Embryonic facial prominence (tissue), 1 donor: ENCODE data around the gene GHR.

ENCODE experiments used
- DNase-seq: peaks from one replicate; pipeline ENCODE4 v3.0.0-alpha.2; 2016; ENCODE audit errors: extremely low spot score

The GHR gene

DNA sequence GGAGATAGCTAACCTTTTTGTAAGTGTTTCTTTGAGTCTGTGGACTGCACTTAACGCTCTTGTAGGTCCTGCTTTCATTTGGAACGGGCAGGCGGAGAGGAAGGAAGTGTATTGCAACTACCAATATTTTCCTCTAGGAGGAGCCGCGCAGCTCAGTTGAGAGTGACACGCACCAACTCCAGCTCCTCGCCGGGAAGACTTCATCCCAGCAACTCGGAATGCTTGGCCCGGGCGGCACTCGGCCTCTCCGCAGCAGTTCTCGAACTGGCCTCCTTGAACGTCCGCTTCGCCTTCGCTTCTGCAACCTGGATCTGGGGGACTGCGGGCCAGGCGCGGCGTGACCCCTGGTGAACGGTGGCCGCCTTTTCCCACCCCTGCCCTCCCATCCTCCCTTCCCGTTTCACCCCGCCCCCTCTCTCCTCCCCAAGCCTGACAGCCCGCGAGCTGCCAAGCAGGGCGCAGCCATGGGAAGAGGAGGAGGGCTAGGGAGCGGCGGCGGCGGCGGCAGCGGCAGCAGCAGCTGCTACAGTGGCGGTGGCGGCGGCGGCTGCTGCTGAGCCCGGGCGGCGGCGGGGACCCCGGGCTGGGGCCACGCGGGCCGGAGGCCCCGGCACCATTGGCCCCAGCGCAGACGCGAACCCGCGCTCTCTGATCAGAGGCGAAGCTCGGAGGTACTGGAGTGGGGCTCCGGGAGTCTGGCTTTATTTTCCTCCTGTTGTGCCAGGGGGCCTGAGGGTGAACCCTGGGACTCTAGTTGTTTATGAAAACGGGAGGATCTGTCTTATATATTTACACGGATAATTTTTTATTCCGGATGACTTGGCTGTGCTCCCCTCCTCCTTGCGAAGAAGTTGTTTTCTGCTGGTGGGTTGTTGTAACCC is at the start of gene GHR:
Gene GHR, plus strand, starts transcription at position 155 of the 881 bp plus-strand sequence. CDS start 142,436 bp downstream, outside the sequence.
- DNase-seq, result peak; percentile 86

DNA sequence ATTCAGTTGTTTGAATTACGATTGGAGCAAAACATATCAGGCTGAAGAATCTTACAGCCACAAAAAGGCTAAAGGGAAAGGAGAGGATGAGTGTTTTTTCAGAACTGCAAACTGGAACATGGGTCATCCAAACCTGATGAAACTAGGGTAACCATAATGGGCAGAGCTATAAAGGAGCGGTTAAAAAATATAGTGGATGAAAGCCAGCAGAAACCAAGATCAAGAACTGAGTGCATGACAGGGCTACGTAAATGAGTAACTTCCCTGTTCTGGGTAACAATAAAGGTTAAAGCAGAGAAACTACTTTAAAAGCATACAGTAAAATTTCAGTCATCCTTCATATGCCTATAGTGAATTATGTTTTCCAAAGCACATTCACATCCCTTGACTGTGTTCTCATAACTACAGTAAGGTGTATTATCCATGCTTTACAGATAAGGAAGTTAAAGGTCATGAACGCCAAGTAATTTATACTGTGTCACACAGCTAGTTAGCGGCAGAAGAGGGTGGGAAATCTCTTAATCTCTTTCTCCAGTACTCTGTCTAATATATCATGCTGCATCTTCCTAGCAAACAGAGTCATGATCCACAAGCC is 48.5 kb upstream of the GHR start:
- no peak for DNase-seq

DNA sequence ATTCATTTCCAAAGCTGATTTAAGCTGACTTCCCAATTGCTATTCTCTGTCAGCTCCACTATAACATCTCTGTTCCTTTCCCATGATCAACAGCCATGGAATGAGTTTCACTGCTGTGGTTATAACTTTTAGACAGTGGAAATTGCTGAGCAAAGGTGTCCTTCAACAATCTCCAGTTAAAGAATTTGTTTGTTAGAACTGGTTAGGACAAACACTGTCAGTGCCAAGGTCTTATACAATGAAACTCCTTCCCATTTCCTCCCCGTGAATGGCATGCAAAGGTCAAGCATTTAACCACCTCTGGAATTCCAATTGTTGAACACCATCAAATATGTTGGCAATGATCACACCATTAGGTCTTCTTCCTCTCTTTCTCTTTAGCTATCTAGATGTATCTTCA is 45.7 kb upstream of the GHR start:
- DNase-seq, result no peak

DNA sequence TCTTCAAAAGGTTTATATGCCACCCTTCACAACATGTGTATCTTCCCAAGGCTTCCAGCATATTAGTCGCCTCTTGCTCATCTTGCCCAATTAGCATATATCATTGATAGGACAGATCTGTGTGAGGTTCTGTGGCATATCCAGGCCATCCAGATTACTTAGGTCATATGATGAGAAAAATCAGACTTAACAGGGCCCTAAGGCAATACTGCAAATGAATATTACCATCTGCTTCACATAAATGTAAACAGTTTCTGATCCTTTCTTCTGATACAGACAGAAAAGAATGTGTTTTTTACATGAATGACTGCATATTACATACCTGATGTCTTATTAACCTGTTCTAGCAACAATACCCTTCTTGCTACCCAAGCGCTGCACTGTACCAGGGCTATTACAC is 41.3 kb upstream of the GHR start:
- DNase-seq, result no peak

DNA sequence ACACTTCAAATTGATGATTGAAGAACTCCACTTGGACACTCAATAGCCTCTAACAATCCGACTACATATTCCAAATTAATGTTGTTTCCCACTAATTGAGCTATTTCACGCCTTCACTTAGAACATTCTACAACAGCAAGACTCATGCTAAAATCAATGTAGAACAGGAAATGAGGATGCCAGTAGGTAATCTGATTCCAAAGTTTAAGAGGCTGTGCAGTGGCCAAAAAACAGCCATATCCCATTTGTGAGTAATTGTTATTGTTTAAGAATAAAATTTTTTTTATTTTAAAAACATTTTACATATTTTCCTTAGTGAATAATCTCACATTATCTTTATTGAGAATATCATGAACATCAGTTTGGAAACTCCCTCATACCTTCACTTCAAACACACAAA is 35.7 kb upstream of the GHR start:
- DNase-seq, result no peak

DNA sequence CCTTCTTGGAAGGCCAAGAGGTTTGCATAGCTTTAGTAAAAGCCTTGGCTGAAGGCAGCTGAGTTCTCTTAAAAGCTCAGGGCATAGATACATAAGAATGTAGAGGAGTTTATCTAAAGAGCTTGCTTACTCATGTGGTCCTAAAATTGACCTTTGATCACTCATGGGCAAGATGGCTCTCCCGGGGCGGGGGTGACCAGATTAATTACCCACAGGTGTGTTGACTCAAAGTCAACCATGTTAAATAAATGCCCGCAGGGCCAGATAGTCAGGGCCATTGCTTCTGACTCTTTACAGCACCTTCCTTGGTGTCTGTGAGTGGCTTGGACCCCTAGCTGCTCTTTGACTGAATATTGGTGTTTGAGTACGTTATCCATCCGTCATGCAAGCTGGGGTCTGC is 33.1 kb upstream of the GHR start:
- no peak for DNase-seq

DNA sequence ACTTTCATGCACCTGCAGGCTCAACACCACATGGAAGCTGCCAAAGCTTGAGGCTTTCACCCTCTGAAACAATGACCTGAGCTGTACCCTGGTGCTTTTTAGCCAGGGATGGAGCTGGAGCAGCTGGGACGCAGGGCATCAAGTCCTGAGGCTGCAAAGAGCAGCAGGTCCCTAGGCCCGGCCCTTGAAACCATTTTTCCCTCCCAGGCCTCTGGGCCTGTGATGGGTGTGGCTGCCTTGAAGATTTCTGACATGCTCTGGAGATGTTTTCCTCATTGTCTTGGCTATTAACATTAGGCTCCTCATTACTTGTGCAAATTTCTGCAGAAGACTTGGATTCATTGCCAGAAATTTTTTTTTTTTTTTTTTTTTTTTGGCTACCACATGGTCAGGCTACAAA is 30.3 kb upstream of the GHR start:
- no peak for DNase-seq

DNA sequence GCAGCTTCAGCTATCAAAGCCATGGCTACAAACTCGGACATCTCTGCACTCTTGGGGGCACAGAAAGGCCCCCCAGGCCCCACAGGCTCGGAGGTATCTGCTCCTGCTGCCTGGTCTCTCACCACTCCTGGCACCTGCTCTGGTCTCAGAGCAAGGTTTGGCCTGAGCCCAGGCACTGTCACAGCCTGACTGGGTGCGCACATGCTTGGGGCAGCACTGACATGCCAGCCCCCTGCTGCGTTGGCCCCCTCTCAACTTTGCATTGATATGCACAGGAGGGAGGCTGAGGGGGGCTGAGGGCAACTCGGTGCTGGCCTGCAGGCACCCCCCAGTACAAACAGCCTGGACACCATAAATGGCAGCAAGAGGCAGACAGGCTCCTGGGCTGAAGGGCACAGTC is 27.1 kb upstream of the GHR start:
- no peak for DNase-seq

DNA sequence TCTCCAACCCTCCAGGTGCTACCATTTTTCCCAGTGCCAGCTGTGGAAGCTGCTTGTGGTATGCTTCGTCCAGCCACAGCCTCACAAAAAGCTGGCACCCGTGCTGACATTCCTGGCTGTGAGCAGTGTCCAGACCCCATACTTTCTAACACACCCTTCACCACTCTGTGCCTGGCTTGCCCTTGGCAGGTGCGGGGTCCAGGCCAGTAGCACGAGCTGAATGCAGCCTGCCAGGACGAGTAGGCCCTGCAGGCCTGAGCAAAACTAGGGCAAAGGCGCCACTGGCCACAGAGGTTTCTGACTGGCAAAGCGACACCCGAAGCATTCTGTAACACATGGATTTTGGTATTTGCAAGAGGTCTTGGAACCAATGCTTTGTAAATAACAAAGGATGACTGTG is 26.0 kb upstream of the GHR start:
- no peak for DNase-seq

DNA sequence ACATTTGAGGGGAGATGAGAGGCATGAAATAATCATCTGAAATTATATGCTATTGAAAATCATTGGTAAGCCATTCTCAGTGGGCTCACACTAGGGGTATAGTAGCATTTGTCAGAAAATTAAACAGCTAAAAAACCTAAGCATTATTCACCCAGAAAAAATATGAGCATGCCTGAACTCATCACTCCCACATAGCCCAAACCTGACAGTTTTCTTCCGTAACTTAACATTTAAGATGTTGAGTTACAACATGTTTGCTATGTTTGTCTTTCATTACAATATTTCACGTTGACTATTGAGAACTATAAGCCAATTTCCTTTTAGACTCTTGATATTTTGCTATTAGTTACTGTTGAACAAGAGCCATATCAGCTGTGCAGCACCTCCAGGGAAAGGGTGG is 23.5 kb upstream of the GHR start:
- DNase-seq, result no peak

DNA sequence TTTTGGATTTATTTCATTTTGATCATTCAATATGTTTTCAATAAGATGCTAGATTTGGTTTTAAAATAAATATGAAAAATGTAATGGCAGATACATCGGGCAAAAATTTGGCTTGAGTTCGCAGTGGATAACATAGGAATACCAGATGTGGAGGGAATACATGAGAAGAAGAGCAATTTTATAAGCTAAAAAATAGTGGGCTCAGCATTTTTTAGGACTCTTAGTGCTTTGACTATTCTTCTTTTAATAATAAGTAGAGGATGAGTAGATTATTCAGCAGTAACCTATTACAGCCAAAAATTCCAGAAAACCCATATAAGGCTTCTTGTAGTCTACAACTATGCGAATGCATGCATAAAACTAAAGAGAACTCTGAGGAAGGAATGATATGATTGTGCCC is 22.8 kb upstream of the GHR start:
- no peak for DNase-seq

DNA sequence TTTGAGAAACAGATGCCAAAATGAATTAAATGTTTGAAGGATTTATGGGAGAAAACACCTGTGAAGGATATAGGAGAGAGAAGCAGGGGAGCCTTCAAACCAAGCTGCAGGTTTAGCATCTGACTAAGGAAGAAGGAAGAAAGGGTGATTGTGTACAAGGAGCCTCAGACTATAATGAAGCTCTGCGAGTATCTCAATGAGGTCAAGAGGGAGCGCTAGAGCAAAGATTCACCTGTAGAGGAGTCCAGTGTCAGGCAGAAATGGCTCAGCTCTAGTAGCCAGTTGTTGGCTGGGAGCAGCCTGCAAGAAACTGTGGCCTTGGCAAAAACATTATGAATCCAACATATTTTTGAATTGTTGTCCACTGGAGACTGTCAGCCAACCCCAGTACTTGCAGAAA is 20.0 kb upstream of the GHR start:
- no peak for DNase-seq

DNA sequence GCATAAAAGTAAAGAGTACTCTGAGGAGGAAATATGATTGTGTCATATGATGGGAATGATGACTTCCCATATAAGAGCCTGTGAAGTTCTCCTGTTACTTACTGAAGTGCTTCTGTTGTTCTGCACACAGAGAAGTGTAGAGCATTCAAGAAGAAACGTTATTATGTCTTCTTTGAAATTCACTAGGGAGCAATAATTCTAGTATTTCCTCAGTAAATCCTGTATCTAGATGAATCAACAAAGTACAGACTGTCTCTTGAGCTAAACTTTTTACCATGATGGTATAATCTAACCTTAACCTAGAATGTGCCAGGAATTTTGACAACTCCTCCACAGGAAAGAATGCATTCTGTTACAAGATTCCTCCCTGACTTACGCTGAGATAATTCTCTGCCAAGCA is 18.9 kb upstream of the GHR start:
- DNase-seq, result no peak

DNA sequence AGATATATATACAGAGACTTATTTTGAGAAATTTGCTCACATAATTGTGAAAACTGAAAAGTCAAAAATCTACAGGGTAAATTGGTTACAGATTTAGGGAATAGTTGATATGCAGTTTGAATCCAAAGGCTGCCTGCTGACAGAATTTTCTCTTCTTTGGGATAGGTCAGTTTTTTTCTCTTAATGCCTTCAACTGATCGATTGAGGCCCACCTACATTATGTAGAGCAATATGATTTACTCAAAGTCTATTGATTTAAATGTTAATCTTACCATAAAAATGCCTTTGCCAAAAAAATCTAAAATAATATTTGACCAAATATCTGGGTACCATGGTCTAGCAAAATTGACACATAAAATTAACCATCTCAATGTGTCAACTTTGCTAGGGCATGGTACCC is 3.9 kb upstream of the GHR start:
- no peak for DNase-seq

DNA sequence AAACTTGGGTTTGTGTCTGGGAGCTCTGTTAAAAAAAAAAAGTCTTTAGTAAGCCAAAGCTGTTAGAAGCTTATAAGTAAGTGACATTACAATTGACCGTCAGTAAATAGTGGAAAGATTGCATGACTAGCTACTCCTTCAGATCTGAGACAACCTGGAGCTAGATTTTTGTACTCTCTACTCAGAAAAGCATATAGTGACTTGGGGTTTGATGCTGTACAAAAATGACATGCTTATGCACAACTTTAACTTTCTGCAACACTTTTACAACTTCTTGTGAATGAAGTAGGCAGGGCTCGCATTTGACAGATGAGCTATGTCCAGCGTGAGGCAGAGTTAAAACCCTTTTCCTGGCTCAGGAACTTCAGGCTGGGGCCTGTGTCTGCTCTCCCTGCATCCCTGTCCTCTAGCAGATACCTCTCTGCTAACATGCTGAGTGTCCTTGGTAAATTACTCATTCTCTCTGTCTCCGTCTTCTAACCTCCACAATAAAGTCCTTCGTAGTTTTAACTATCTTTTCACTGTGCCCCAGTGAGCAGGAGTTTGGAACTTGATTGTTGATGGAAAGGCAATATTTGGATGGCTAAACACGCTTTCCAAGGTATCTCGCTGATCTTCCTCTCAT is 471 bp upstream of the GHR start:
- no peak for DNase-seq

DNA sequence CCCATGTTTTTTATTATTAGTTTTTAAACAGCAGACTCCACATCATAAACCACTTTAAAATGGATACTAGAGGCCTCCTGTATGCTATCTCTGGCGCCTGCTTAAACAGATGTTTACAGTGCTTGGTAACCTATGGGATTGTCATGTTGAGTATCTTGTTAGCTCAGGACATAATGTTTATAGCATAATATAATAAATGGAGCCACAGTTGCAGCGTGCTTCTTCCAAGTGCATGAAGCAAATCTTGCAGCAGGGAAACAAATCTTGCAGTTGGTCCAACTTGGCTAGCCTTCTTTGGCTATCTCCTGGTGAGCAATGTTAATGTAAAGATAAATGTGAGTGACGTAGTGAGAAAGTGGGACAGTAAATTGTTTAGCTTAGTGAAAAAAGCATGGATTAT is 2.8 kb downstream of the GHR start:
- no peak for DNase-seq

DNA sequence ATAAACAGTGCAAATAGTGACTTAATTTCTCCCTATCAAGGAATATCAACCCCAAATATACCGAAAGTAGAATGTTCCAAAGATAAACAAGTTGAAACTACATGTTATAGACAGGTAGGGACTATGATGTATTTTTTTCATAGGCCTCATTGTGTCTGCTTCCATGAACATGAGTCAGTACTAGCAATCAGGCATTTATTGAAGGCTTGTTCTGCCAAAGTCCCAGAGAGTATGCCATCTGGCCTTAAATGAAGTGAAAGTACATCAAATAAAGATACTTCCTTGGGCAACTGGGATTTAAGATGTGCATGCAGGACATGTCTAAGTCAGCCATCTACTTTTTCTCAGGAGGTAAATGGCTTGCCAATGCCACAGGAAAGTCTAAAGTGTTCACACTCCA is 6.5 kb downstream of the GHR start:
- DNase-seq, result no peak

DNA sequence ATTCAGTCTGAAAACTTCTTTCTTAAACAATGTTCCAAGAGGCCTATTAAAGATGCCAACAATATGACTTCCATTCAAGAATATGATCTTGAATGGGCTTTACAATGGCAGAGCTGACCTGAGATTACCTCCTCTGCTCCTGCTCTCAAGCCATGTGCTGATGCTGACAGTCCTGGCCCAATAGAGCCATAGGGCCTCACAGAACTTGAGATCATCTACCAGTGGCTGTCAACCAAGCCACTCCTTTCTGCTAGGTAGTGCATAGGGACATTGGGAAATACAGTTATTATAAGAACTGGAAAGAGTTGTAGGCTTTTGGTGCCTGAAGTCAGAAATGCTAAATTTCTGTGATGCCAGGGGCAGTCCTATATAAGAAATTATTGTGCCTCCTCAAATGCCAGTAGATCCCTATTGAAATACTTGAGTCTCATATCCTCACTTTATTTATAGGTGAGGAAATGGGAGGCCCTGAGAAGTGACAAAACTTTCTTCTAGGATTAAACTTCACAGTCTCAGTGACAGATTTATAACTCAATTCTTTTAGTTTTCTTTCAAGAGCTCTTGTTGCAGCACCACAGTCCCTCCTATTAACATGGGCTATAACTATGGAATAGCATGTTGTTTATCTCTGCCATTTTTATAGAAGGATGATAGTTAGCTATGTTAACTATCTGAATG is 10.9 kb downstream of the GHR start:
- DNase-seq, result no peak

DNA sequence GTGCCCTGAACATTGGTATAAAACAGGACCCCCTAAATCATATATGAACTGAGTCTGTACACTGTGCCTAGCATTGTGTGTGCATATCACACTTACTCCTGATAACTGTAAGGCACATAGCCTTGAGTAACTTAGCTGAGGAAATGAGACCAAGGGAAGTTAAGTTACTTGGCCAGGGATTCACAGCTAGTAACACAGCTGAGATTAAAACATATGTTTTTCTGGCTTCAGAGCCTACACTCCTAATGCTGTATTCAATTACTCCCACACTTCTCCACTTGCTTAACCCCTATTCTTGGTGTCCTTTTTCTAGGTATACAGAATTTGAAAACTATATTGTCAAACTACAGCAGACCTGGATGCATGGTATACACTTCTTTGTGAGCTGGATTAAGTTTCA is 12.8 kb downstream of the GHR start:
- DNase-seq, result no peak

DNA sequence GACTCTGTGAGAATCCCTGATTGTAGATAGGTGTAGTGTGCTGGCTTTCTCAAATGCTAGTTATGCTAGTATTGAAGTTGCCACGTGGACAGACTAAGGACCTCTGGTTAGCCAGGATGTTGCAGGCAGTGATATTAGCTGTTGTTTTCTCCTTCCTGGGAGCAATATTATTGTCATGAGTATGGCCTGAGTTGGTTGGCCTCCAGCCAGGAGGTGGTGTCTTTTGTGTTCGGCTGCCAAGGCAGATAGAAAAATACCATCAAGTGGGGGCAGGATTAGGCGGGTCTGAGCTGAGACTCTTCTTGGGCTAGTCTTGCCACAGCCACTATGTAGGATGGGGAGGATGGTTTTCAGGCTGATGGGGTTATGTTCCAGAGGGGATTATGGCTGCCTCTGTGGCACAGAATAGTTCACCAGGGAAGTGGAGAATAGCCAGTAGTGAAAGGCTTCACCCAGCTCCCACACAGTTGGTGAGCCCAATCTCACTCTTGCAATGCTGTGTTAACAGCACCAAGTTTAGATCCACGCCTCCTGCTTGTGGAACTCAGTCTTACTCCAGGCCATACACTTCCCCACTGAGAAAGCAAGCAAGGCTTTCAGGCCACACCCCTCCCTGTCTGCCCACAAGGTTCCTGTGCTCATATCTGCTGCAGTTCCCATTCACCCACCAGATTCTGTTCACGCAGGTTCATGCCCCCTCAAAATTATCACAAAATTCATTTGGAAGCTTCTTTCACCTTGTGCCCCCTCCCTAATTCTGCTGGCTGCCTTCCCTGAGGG is 31.2 kb downstream of the GHR start:
- DNase-seq, result no peak

DNA sequence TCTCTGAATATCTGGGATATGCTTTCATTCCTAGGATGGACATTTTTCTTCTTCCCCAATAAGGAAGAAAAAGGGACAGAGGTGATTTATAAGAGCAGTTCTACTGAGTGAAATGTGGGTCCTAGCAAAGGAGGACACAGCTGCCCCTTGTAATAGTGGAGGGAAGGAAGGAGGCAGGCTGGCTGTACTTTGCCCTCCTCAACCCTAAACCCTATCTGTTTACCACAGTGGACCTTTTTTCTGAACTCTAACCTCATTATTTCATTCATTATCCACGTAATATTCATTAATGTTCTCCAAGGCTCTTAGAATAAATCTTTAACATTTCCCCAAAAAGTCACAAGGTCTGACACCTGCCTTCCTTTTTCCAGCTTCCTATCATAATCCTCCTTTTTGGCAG is 37.8 kb downstream of the GHR start:
- DNase-seq, result no peak

DNA sequence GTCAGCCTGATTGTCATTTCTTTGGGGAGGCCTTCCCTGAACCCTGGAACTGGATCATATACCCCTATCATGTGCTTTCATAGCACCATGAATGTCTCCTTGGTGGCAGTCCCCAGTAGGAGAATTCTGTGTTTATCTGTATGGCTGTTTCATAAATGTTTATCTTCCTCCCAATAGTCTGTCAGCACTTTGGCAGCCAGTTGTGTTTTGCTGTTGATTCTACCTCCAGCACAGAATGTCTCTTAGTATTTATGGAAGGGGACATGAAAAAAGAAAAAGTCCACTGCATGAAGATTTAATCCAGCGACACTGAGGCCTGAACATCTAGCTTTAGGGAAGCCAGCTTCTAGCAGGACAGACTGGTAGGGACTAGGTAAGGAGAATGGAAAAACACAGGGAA is 38.3 kb downstream of the GHR start:
- no peak for DNase-seq
